GM18858 (cell line): ENCODE results near the gene TRIO.

ENCODE experiments used
- ATAC-seq: cut with Tn5 transposase; IDR thresholded peaks from one replicate; pipeline ENCODE4 v1.9.1; 2021; ENCODE audit not compliant: unreplicated experiment

TRIO gene

GRCh38 chr5:14122089-14122488 lies 21.1 kb upstream of the TRIO start:
- no peak for ATAC-seq

DNA sequence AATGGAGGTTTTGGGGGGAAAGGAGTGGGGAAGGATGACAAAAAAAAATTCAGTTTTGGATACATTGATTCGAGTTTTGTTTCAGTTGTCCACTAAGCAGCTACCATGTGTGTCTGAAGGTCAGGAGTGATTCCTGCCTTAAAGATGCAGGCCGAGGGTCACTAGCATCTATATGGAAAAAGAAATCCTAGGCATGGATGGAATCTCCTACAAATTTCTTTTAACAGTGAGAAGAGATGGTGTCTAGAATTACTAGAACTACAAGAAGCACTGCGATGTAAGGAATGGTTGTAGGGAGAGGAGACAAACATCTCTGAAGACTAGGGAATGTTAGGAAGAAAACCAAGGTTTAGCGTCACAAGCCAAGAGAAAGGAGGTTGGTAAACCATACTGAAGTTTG lies 19.6 kb upstream of the TRIO start:
- ATAC-seq: no peak

DNA sequence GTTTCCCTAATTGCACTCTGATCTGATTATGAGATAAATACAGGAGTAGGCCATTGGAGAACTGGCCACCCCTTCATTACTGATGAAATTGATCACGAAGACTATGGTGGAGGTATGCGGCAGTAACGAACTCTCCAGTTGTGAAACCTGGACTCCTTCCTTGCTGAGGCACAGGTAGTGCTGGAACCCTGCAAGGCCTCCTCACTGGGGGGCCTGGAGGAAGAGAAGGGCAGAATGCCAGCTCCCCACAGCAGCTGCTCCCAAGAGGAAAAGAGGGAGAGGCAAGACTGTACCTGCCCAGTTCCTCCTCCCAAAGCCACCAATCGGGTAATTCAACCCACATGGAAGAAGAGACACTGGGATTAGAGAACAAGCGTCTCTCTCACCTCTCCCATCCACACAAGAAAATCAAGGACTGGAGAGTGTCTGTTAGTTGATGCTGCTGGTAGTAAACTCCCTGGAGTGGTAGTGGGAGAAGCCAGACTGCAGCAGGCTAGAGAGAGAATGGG lies 19.1 kb upstream of the TRIO start:
- no peak for ATAC-seq

DNA sequence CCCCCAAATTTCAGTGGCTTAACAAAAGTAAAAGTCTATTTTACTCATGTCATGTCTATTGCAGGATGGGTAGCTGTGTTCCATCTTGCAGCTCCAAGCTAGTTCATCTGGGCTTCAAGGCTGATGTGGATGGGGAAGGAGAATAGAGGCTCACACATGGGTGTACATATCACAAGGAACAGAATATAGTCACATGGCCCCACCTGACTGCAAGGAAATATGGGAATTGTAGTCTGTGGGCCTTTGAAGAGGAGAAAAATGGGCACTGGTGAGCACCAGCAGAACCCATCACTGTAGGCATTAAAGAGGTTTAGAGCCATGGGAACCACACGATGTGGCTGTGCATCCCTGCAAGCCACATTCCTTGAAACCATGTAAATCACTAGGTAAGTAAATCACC lies 17.9 kb upstream of the TRIO start:
- no peak for ATAC-seq

DNA sequence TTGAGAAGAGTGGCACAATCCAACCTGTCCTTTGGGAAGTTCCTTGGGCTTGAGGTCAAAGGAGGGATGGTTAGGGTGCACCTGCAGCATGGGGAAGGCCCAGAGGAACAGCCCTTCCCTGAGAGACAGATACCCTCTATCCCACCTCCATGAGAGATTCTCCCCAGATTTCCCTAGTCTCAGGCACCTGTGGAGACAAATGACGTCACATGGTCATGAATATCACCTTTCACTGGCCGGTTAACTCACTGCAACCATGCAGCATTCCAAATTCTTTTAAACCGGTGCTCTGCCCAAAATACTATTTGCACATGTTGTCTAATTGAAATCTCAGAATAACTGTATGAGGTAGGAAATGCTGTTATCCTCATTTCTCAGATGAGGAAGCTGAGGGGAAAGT lies 15.6 kb upstream of the TRIO start:
- ATAC-seq: no peak

DNA sequence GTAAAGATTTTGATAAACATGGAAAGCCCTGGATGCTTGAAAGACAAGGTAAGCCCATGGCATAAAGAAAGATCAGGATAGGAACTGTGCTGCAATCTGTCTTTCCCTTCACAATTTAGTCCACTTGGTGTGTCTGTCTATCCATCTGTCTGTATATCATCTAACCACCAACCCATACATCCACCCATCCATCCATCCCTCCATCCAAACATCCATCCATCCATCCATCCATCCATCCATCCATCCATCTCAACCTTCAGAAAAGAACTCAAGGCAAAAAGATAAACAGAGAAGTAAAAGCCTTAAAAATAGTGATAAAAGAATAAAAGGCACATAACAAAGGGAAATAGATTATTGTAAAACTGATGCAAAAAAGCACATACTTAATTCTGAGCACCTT lies 15.1 kb upstream of the TRIO start:
- ATAC-seq: no peak

GRCh38 chr5:14129123-14129522 lies 14.0 kb upstream of the TRIO start:
- no peak for ATAC-seq

GRCh38 chr5:14131855-14132503 lies 11.2 kb upstream of the TRIO start:
- ATAC-seq: no peak

DNA sequence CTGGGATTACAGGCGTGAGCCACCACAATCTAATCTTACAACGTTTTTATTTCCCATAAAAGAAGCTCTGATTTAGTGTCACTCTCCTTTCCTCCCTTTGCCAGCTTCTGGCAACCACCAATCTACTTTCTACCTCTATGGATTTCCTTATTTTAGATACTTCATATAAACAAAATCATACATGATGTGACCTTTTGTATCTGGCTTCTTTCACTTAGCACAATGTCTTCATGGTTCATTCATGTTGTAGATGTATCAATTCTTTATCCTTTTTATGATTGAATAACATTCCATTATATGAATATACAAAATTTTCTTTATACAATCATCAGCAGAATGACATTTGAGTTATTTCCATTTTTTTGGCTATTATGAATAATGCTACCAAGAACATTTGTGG lies 9.7 kb upstream of the TRIO start:
- no peak for ATAC-seq

DNA sequence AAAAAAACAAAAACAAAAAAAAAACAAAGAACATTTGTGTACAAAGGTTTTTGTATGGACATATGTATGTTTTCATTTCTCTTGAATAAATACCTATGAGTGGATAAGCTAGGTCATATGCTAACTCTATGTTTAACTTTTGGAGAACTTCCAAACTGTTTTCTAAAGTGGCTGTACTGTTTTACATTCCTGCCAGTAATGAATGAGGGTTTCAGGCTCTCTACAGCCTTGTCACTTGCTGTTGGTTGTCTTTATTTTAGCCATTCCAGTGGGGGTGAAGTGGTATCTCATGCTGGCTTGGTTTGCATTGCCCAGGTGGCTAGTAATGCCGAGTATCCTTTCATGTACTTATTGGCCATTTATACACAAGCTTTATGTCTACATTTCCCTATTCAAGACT lies 9.1 kb upstream of the TRIO start:
- no peak for ATAC-seq

GRCh38 chr5:14134771-14135170 lies 8.4 kb upstream of the TRIO start:
- ATAC-seq: no peak

DNA sequence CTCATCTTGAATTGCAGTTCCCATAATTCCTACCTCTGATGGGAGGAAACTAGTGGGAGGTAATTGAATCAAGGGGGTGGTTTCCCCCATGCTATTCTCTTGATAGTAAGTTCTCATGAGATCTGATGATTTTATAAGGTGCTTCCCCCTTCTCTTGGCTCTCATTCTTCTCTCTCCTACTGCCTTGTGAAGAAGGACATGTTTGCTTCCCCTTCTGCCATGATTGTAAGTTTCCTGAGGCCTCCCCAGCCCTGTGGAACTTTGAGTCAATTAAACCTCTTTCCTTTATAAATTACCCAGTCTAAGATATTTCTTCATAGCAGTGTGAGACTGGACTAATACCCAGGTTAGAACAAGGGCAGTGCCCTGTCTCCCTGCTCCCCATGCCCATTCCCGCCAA lies 7.5 kb upstream of the TRIO start:
- no peak for ATAC-seq

GRCh38 chr5:14136228-14136627 lies 6.9 kb upstream of the TRIO start:
- ATAC-seq: no peak

DNA sequence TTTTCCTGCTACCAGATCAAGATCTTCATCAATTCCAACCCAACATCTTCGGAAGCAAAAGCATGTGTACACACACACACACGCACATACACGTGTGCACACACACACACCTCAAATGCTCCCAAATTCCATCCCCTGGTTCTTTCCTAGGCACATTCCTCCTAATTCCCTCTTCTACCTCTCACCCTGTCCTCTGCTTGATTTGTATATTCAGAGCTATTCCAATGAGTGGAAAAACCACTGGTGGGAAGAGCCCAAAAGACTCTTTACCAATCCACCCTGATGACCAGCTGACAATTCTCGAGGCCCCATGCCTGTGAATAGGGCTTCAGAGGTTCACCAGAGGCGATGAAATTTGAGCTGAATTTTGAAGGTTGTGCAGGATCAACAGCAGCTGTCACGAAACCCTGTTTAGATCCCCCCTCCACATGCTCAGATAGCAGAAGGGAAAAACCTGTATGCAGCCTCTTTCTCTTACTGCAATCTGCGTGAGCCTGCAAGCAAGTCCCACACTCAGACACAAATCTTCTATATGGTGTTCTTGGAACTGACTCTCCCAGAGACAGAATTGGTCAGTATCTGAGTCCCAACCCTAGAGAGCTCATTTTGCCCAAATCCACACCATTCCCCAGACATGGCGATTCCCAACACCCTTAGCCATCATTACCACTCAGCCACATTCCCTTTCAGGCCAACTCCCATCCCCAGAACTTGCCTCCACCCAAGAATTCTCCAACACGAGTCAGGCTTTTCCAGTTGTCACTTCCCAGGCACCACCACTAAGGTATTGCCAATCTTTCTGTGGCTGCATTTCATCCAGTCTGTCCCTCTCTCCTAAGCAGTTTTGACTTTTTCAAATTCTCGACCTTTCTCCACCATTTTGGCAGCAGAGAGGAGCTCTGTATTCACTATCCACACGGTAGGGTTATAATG lies 4.3 kb upstream of the TRIO start:
- ATAC-seq: no peak

DNA sequence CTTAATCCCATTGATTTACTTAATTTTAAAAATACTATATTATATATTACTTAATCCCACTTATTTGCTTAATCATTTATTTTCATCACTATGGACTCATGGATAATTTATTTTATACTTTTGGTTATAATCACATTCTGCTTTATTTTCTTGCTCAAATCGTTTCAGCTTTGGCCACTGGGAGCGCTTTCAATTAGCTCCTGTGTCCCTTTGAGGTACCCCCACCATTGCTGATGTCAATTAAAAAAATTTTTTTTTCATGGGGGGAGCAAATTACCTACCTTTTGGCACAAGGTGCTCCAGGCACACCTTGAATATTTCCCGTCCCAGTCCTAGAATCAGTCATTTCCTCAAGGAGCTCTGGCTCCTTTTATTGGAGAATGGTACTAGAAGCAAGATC lies 1.4 kb upstream of the TRIO start:
- ATAC-seq: no peak

DNA sequence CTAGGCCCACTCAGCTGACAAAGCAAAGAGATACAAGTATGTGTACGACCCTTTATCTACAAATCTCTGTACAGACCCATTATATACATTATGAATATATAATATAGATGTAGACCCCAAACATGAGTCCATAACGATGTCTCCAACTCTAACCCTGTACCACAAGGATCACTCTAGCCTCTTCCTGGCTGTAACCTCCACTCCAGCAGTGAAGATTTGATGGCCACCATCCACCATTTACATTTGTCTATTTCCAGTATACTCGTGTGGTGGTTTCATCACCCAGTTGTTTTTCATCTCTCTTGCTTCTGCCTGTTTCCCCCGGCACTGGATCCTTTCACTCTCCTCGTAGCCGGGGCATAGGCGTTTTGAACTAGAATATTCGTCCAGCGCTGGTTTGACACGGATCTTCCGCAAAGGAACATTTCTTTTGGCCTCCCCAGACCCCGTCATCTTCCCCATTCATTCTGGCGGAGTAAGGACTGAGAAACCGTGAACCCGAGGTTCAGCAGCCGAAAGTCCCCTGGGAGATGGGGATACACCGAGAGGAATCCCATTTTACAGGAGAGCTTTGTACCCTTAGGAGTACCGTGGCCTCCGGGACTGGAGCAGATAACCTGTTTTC lies 828 bp upstream of the TRIO start:
- no peak for ATAC-seq

DNA sequence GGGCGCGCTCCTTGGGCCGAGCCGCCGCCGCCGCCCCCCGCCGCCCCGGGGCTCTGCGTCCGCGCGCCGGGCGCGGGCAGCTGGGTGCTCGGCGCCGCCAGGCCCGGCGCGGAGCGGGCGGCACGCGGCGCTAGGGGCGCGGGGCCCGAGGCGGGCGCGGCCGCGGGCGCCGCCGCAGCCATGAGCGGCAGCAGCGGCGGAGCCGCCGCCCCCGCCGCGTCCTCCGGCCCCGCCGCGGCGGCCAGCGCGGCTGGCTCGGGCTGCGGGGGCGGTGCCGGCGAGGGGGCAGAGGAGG lies 351 bp downstream of the TRIO start:
- no peak for ATAC-seq

DNA sequence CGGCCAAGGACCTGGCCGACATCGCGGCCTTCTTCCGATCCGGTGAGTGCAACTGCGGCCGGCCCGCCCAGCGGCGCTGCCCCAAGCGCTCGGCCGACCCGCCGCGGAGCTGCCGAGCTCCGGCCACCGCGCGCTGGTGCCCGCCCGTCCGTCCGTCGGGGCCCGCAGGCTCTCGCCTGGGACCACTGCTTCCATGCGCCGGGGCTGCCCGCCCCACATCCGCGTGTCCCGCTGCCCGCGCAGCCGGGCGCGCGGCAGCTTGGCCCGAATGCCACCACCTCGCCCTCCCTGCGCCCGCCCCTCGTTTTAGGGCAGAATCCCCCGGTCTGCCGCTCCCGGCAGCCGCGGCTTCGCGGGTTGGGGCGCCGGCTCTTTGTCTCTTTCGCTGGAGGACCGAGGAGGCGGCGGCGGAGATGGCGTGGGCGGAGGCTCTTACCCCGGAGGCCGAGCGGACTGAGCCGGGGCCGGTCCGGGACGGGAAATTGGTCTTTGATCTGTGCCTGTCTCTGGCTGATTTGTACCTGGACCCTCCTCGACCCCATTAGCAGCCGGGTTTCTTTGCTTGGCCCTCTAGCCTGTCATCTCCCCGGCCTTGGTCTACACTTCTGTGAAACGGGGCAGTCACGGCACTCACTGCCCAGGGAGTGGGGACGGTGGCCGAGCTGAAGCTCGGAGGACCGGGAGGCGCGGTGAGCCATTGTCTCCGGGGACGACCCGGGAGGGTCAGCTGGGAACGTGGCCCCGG lies 871 bp downstream of the TRIO start:
- ATAC-seq: no peak

DNA sequence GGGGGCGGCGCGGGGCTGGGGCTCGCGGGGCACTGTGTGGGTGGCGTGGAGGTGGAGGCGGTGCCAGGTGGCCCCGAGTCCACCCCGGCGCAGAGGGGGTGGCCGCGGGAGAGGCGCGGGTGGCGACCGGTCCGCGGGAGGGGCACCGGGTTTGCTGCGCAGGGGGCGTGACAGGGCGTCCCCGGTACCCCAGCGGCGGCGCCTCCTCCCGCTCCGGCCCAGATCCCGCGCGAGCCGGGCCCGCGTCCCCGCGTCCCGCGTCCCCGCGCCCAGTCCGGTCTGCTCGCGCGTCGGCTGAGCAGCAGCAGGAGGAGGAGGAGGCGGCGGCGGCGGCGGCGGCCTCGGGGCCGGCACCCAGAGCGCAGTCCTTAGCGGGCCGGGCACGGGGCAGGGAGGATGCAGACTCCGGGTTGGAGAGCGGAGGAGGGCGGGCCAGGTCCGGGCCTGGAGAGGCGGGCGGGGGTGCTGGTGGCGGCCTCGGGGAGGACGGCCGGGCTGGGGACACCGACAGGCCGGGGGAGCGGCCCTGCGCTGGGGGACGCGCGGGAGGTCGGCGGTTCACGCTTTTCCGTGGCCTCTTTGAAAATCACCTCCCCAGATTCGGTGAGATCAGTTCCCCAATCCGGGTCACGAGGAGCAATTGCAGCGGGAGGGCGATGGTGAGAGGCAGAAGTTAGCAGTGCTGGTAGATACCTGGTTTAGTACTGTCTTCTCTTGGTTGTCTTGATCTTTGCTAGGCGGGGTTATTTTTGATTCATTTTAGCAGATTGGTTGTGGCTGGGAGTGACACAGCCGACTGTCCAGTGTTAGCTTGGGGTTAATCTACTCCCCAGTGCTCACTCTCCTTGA lies 1.7 kb downstream of the TRIO start:
- peak; percentile 73 for ATAC-seq
